Activated B cell treated with CpG ODN at 0.5 μM for 24 hours (primary cell): ENCODE data around the gene PVRIG. TPM values are rescaled to one million over a fixed set of nuclear protein-coding genes. Genes with fewer than 3 reads are reported as not detected.
"Not testable (repeated sequence)": the region's sequence is repeated elsewhere in the genome, so short reads cannot be mapped to it uniquely, and the experiment has no call there.

Source experiments
- ATAC-seq: fragments of 200-7000 bp; cut with Tn5 transposase; one replicate; pipeline ENCODE4 v1.10.0; 2021; ENCODE audit warnings: low read depth, mild to moderate bottlenecking, moderate library complexity
- CTCF ChIA-PET: fragments of 350-600 bp; sonication (Branson Sonifier 250); formaldehyde crosslinking; loops from one replicate; lab custom pipeline; 2021; ENCODE audit warnings: antibody characterized with exemption; lab: Charles Lee
- POLR2A ChIA-PET: fragments of 350-600 bp; sonication (Branson Sonifier 250); formaldehyde crosslinking; loops from one replicate; lab custom pipeline; 2021; ENCODE audit warnings: antibody characterized with exemption; lab: Charles Lee
- DNase-seq: peaks from one replicate; pipeline ENCODE4 v3.0.0; 2022
- H3K27ac Mint-ChIP-seq: one replicate; pipeline ENCODE4 v1.8.0; 2020; ENCODE audit warnings: mixed read lengths
- H3K27me3 Mint-ChIP-seq: one replicate; pipeline ENCODE4 v1.8.0; 2021; ENCODE audit warnings: mixed read lengths
- H3K36me3 Mint-ChIP-seq: one replicate; pipeline ENCODE4 v1.8.0; 2021; ENCODE audit warnings: low read depth, mixed read lengths
- H3K4me1 Mint-ChIP-seq: one replicate; pipeline ENCODE4 v1.8.0; 2021; ENCODE audit warnings: mixed read lengths
- H3K4me3 Mint-ChIP-seq: one replicate; pipeline ENCODE4 v1.8.0; 2020; ENCODE audit warnings: mild to moderate bottlenecking, mixed read lengths
- H3K9me3 Mint-ChIP-seq: one replicate; pipeline ENCODE4 v1.8.0; 2020; ENCODE audit warnings: mixed read lengths
- intact Hi-C: fragments of 100-400 bp; cut with micrococcal nuclease; formaldehyde crosslinking; loops from one replicate; pipeline ENCODE4 v1.15.1; 2024
- total RNA-seq: library from RNA; stranded (reverse); gene quantifications from 2 replicates; pipeline ENCODE4 v1.2.3, GENCODE V29; 2022
- TF ChIP-seq, protein P1 (sequence below): fragments of 200-600 bp; IDR thresholded peaks from one replicate; pipeline ENCODE4 v1.8.0; 2022; ENCODE audit warnings: antibody characterized with exemption, mild to moderate bottlenecking

The PVRIG gene
- total RNA-seq, 1 donor from 2014 or later = 20.0 TPM

- CTCF ChIA-PET = interaction anchor here (1.3 to 3.7 kb wide), 4 partner anchors 18 to 152 kb away, joined by 3 to 15 read pairs (median 6); no protein-coding TSS in a partner anchor
- Mint-ChIP-seq H3K4me3 (peak overlapping the region; percentile 53), H3K9me3 (peaks cover 2% of the 10 kb centered on the region), H3K4me1 (peaks cover 79% of the 10 kb centered on the region), H3K27me3 (no peaks in the 10 kb centered on the region), H3K27ac (peak overlapping the region; percentile 91), H3K36me3 (no peaks in the 10 kb centered on the region)
- ATAC-seq = no peak
- intact Hi-C loops = loop anchor here (10.0 kb wide), 1 partner anchor 152 kb away; no protein-coding TSS in a partner anchor
- TF ChIP-seq, protein P1, sequence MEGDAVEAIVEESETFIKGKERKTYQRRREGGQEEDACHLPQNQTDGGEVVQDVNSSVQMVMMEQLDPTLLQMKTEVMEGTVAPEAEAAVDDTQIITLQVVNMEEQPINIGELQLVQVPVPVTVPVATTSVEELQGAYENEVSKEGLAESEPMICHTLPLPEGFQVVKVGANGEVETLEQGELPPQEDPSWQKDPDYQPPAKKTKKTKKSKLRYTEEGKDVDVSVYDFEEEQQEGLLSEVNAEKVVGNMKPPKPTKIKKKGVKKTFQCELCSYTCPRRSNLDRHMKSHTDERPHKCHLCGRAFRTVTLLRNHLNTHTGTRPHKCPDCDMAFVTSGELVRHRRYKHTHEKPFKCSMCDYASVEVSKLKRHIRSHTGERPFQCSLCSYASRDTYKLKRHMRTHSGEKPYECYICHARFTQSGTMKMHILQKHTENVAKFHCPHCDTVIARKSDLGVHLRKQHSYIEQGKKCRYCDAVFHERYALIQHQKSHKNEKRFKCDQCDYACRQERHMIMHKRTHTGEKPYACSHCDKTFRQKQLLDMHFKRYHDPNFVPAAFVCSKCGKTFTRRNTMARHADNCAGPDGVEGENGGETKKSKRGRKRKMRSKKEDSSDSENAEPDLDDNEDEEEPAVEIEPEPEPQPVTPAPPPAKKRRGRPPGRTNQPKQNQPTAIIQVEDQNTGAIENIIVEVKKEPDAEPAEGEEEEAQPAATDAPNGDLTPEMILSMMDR = no peak
- no peak for DNase-seq
- POLR2A ChIA-PET = interaction anchor here (1.1 to 2.4 kb wide), 6 partner anchors 9 to 28 kb away, joined by 3 to 15 read pairs (median 10); no protein-coding TSS in a partner anchor
Observed at GRCh38 chr7:100192969-100193368, 26.8 kb upstream of the PVRIG start.

GRCh38 chr7:100195222-100195621, 24.5 kb upstream of the PVRIG start:
- TF ChIP-seq, protein P1 = no peak
- POLR2A ChIA-PET = interaction anchor here (0.7 to 4.5 kb wide), 9 partner anchors 10 to 233 kb away, joined by 3 to 39 read pairs (median 8); partner anchors contain the start of genes GPC2, STAG3 and ZCWPW1
- Mint-ChIP-seq H3K27me3 (no peaks in the 10 kb centered on the region), H3K9me3 (peaks cover 2% of the 10 kb centered on the region), H3K4me3 (no peak overlapping the region), H3K4me1 (peaks cover 90% of the 10 kb centered on the region), H3K27ac (peak overlapping the region; percentile 91), H3K36me3 (no peaks in the 10 kb centered on the region)
- CTCF ChIA-PET = interaction anchor here (1.6 to 3.7 kb wide), 3 partner anchors 16 to 150 kb away, joined by 4 to 15 read pairs (median 7); no protein-coding TSS in a partner anchor
- ATAC-seq (no peak), DNase-seq (no peak)
- intact Hi-C loops = loop anchor here (10.0 kb wide), 1 partner anchor 150 kb away; no protein-coding TSS in a partner anchor

GRCh38 chr7:100195901-100196322, 23.8 kb upstream of the PVRIG start:
- H3K36me3 Mint-ChIP-seq, DNase-seq, H3K27me3 Mint-ChIP-seq, H3K9me3 Mint-ChIP-seq: not testable (repeated sequence)
- intact Hi-C loops = loop anchor here (10.0 kb wide), 1 partner anchor 149 kb away; no protein-coding TSS in a partner anchor
- H3K4me3 Mint-ChIP-seq = peak overlapping the region; percentile 32
- peak overlapping the region; percentile 91 for H3K27ac Mint-ChIP-seq
- H3K4me1 Mint-ChIP-seq = peaks cover 90% of the 10 kb centered on the region
- peak; percentile 26 for ATAC-seq
- CTCF ChIA-PET = interaction anchor here (0.6 to 3.7 kb wide), 7 partner anchors 16 to 149 kb away, joined by 3 to 15 read pairs (median 4); partner anchors contain the start of gene TRAPPC14
- POLR2A ChIA-PET = interaction anchor here (0.7 to 4.5 kb wide), 7 partner anchors 14 to 276 kb away, joined by 4 to 39 read pairs (median 4); partner anchors contain the start of genes LAMTOR4, TRIM4 and ZCWPW1

GRCh38 chr7:100198266-100198665, 21.5 kb upstream of the PVRIG start:
- TF ChIP-seq, protein P1 = no peak
- Mint-ChIP-seq H3K27ac (peak overlapping the region; percentile 94), H3K36me3 (no peaks in the 10 kb centered on the region), H3K4me1 (peaks cover 77% of the 10 kb centered on the region), H3K9me3 (peaks cover 2% of the 10 kb centered on the region), H3K27me3 (no peaks in the 10 kb centered on the region), H3K4me3 (no peak overlapping the region)
- ATAC-seq (no peak), DNase-seq (no peak)
- ChIA-PET POLR2A (interaction anchor here (4.5 kb wide), 1 partner anchor 11 kb away, joined by 39 read pairs; no protein-coding TSS in a partner anchor), CTCF (no interaction called here)
- intact Hi-C loops = loop anchor here (10.0 kb wide), 1 partner anchor 147 kb away; no protein-coding TSS in a partner anchor

GRCh38 chr7:100200693-100201092, 19.1 kb upstream of the PVRIG start:
- intact Hi-C loops = loop anchor here (1.0 kb wide), 2 partner anchors 10 to 11 kb away; no protein-coding TSS in a partner anchor
- peak overlapping the region; percentile 94 for H3K27ac Mint-ChIP-seq
- CTCF ChIA-PET = interaction anchor here (1.2 to 1.3 kb wide), 2 partner anchors 11 to 17 kb away, joined by 3 to 5 read pairs; no protein-coding TSS in a partner anchor
- DNase-seq (no peak), ATAC-seq (no peak)
- H3K4me3 Mint-ChIP-seq = peak overlapping the region; percentile 77
- H3K36me3 Mint-ChIP-seq = peaks cover 6% of the 10 kb centered on the region
- POLR2A ChIA-PET = interaction anchor here (1.0 to 2.7 kb wide), 6 partner anchors 9 to 228 kb away, joined by 3 to 50 read pairs (median 12); partner anchors contain the start of genes LAMTOR4, MEPCE and ZCWPW1
- peaks cover 2% of the 10 kb centered on the region for H3K9me3 Mint-ChIP-seq
- no peaks in the 10 kb centered on the region for H3K27me3 Mint-ChIP-seq
- TF ChIP-seq, protein P1 = no peak
- H3K4me1 Mint-ChIP-seq = peaks cover 63% of the 10 kb centered on the region
